Osteocyte (in vitro differentiated cells): ENCODE results near the gene TMPRSS6. TPM values are rescaled to one million over a fixed set of nuclear protein-coding genes. Genes with fewer than 3 reads are reported as not detected.

ENCODE experiments used
- DNase-seq: peaks from one replicate; pipeline ENCODE4 v3.0.0; 2021; ENCODE audit warnings: mixed read lengths; ENCODE audit not compliant: unreplicated experiment; ENCODE audit errors: extremely low spot score
- H3K27ac Mint-ChIP-seq: one replicate; pipeline ENCODE4 v1.8.0; 2021; ENCODE audit warnings: mild to moderate bottlenecking, mixed read lengths; ENCODE audit not compliant: unreplicated experiment
- H3K27me3 Mint-ChIP-seq: one replicate; pipeline ENCODE4 v1.8.0; 2021; ENCODE audit warnings: mixed read lengths; ENCODE audit not compliant: unreplicated experiment
- H3K36me3 Mint-ChIP-seq: one replicate; pipeline ENCODE4 v1.8.0; 2021; ENCODE audit warnings: mixed read lengths; ENCODE audit not compliant: unreplicated experiment
- H3K4me1 Mint-ChIP-seq: one replicate; pipeline ENCODE4 v1.8.0; 2021; ENCODE audit warnings: mixed read lengths; ENCODE audit not compliant: unreplicated experiment
- H3K4me3 Mint-ChIP-seq: one replicate; pipeline ENCODE4 v1.8.0; 2021; ENCODE audit warnings: mild to moderate bottlenecking, moderate library complexity, mixed read lengths; ENCODE audit not compliant: unreplicated experiment
- H3K9me3 Mint-ChIP-seq: one replicate; pipeline ENCODE4 v1.8.0; 2021; ENCODE audit warnings: mixed read lengths; ENCODE audit not compliant: unreplicated experiment
- total RNA-seq: library from RNA; stranded (reverse); gene quantifications from 2 replicates; pipeline ENCODE4 v1.2.1, GENCODE V29; 2021
- TF ChIP-seq, protein P1 (sequence below): fragments of 200-600 bp; sonication (generic); IDR thresholded peaks from 2 replicates; pipeline ENCODE4 v1.5.0; 2021; ENCODE audit warnings: antibody characterized with exemption, mild to moderate bottlenecking, moderate library complexity

The TMPRSS6 gene
- total RNA-seq, 1 donor from 2014 or later, result not detected

DNA sequence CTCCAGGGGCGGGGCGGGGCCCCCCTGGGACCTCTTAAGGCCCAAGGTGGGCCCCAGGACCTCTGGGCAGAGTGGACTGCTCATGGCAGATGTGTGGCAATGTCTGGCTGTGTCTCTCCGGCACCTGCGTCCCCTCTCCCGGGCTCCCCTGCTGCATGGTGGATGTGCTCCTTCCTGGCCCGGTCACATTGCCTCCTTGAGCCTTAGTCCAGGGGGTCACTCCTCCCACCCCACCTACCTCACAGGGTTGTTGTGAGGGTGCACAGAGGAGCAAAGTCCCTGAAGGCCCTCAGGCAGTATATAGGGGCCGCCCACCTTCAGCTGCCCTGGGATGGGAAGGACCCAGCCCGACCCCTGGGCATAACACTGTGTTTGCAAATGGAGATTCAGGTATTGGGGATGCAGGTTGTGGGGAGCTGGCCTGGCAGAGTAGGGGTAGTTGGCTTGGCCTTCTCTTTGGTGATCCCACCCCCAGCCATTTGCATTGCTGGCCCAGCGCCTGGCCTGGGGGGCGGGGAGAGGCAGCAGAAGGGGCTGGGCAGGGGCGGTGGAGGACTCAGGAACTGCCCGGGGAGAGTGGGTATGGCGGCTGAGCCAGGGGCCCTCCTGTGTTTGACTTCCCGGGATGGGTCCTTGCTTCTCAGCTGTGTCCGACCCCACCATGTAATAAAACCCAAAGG, 46.7 kb downstream of the TMPRSS6 start:
- no peak for DNase-seq
- Mint-ChIP-seq H3K9me3 (no peaks in the 10 kb centered on the region), H3K36me3 (no peaks in the 10 kb centered on the region), H3K27me3 (peaks cover 4% of the 10 kb centered on the region), H3K27ac (no peak overlapping the region), H3K4me1 (no peaks in the 10 kb centered on the region), H3K4me3 (no peak overlapping the region)
- TF ChIP-seq, protein P1, sequence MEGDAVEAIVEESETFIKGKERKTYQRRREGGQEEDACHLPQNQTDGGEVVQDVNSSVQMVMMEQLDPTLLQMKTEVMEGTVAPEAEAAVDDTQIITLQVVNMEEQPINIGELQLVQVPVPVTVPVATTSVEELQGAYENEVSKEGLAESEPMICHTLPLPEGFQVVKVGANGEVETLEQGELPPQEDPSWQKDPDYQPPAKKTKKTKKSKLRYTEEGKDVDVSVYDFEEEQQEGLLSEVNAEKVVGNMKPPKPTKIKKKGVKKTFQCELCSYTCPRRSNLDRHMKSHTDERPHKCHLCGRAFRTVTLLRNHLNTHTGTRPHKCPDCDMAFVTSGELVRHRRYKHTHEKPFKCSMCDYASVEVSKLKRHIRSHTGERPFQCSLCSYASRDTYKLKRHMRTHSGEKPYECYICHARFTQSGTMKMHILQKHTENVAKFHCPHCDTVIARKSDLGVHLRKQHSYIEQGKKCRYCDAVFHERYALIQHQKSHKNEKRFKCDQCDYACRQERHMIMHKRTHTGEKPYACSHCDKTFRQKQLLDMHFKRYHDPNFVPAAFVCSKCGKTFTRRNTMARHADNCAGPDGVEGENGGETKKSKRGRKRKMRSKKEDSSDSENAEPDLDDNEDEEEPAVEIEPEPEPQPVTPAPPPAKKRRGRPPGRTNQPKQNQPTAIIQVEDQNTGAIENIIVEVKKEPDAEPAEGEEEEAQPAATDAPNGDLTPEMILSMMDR, result no peak

DNA sequence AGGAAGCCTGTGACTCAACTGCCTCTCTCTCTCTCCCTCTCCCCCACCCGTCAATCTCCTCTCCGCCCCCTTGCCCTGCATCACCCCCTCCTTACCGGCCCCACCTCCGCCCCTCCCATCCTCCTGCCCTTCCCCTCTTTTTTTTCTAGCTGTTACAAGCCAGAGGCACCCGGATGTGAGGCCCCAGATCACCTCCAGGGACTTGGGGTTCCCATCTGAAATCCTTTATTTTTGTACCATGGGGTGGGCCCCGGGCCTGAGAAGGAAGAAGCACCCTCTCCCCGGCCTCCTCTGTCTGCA, 47.2 kb downstream of the TMPRSS6 start:
- Mint-ChIP-seq H3K27ac (no peak overlapping the region), H3K4me1 (no peaks in the 10 kb centered on the region)
- TF ChIP-seq, protein P1, result no peak

DNA sequence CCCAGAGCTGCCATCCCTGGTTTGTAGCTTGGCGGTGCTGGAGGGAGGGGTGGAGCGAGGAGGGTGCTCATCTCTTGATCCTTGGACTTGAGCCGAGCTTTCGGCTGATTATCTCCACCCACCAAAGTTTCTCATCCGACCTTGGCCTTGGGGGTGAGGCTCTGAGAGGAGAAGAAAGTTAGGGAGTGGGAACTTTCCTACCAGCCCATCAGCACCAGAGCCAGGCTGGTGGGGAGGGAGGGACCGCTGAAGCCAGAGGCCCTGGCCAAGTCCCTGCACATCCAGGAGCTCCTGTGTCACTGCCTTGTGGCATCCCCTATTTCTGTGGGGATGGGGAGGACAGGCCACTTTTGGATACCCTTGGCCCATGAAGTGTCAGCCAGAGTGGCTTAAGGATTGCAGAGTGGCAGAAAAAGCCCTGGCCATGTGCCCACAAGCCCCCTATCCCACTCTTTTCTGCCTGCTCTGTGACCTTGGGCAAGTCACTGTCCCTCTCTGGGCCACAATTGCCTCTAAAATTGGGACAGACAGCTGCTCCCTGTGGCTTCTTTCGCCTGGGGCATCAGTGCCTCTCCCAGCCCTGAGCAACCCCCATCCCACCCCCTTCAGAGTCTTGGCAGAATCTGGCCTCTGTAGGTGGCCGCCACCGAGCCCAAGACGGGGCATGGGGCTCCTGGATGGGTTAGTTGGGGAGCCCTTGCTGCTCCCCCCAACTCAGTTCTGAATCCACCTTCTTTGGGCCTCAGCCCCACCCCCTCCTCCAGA, 47.7 kb downstream of the TMPRSS6 start:
- H3K36me3 Mint-ChIP-seq, result peaks cover 4% of the 10 kb centered on the region
- H3K4me3 Mint-ChIP-seq, result no peak overlapping the region
- H3K27ac Mint-ChIP-seq, result no peak overlapping the region
- TF ChIP-seq, protein P1, result no peak
- DNase-seq, result no peak
- no peaks in the 10 kb centered on the region for H3K4me1 Mint-ChIP-seq
- H3K27me3 Mint-ChIP-seq, result no peaks in the 10 kb centered on the region
- H3K9me3 Mint-ChIP-seq, result no peaks in the 10 kb centered on the region

More for the DNA sequence above, 47.2 kb downstream of the TMPRSS6 start:
- DNase-seq, result no peak
- H3K36me3 Mint-ChIP-seq, result peaks cover 2% of the 10 kb centered on the region
- H3K9me3 Mint-ChIP-seq, result no peaks in the 10 kb centered on the region
- H3K27me3 Mint-ChIP-seq, result peaks cover under 1% of the 10 kb centered on the region
- H3K4me3 Mint-ChIP-seq, result no peak overlapping the region

DNA sequence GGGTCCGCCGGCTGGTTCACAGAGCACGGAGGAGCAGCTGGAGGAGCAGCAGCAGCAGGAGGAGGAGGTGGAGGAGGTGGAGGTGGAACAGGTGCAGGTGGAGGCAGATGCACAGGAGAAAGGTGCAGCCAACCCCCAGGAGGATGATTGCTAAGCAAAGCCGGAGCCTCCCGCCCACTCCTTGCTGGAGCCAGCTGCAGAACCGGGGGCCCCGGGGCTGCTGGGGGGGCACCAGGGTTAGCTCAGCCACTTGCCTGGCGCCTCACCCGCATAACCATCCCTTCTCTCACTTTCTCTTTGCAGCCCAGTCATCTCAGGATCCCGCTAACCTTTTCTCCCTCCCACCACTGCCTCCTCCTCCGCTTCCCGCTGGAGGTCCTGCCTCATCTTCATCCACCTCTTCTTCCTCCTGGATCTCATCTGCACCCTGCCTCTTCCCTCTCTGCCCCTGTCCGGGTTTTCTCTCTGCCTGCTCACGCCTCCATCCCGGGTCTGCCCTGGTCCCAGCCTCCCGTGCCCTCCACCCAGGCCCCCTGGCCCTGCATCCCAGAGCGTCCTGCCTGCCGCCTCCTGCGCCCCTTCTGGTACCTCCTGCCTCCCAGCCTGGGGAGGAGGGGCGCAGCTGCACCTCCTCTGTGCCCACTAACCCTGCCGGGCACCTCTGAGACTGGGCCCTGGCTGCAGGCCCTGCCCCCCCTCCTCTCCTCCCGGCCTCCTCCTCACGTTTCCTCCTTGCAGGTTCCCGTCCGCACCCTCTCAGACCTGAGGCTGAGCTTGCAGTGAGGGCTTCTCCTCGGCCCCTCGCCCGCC, 48.5 kb downstream of the TMPRSS6 start:
- H3K36me3 Mint-ChIP-seq, result peaks cover 7% of the 10 kb centered on the region
- H3K27ac Mint-ChIP-seq, result no peak overlapping the region
- H3K4me3 Mint-ChIP-seq, result no peak overlapping the region
- DNase-seq, result no peak
- no peaks in the 10 kb centered on the region for H3K4me1 Mint-ChIP-seq
- H3K27me3 Mint-ChIP-seq, result no peaks in the 10 kb centered on the region
- TF ChIP-seq, protein P1, result no peak
- H3K9me3 Mint-ChIP-seq, result no peaks in the 10 kb centered on the region
